Measurements from ENCODE around the gene ATG9A. TPM values are rescaled to one million over a fixed set of nuclear protein-coding genes. Genes with fewer than 3 reads are reported as not detected.
A peak's percentile ranks its signal among the peaks of the same experiment; 100 is the strongest.

Gene ATG9A
- total RNA-seq, 2 donors from 2014 or later = 38.8 to 78.8 TPM

GRCh38 chr2:219178377-219179175 lies 50.9 kb downstream of the ATG9A start:
- Histone ChIP-seq H3K27me3 (replicated peaks; ENCODE audit: insufficient read depth) (no peaks in the 10 kb centered on the region), H3K9me3 (no peaks in the 10 kb centered on the region), H3K27ac (peak overlapping the region; percentile 98 to 99), H3K36me3 (peaks cover 0 to 24% of the 10 kb centered on the region in 2 donors), H3K4me1 (replicated peaks) (peaks cover 11% of the 10 kb centered on the region), H3K4me3 (peak overlapping the region; percentile 73 to 82)
- peak; percentile 39 for DNase-seq (ENCODE audit: low spot score)
- intact Hi-C loops (cut with DNase I) = loop anchor here (5.0 to 10.0 kb wide), 3 partner anchors 39 to 336 kb away; partner anchors contain the start of genes ABCB6, ASIC4 and DNPEP
- TF ChIP-seq CTCF (IDR thresholded peaks at IDR 0.05) = no peak
- no peak for TF ChIP-seq POLR2A (IDR thresholded peaks at IDR 0.05)
- TF ChIP-seq POLR2AphosphoS5 (IDR thresholded peaks at IDR 0.05) = no peak
- 3% methylated on average over 45 of the region's 45 CpGs for WGBS

- Histone ChIP-seq H3K27ac (peak within 1 kb of the TSS; percentile 98 to 99), H3K9me3 (no peaks in the 10 kb centered on the region), H3K4me1 (replicated peaks) (peaks cover 11% of the 10 kb centered on the region), H3K36me3 (peaks cover 0 to 18% of the 10 kb centered on the region in 2 donors), H3K4me3 (peak within 1 kb of the TSS; percentile 73 to 82), H3K27me3 (replicated peaks; ENCODE audit: insufficient read depth) (no peaks in the 10 kb centered on the region)
- WGBS = under 1% methylated on average over 36 of the region's 67 CpGs
- intact Hi-C loops (cut with DNase I) = loop anchor here (5.0 to 10.0 kb wide), 3 partner anchors 40 to 337 kb away; partner anchors contain the start of genes ABCB6, ASIC4 and DNPEP
- peak; percentile 89 for TF ChIP-seq POLR2AphosphoS5 (IDR thresholded peaks at IDR 0.05)
- TF ChIP-seq POLR2A (IDR thresholded peaks at IDR 0.05) = peak; percentile 96
- peak; percentile 54 to 70 (median 66) for TF ChIP-seq CTCF (IDR thresholded peaks at IDR 0.05)
- DNase-seq (ENCODE audit: low spot score) = peak; percentile 93
These were observed 51.7 kb downstream of the ATG9A start, which contains the start of gene RETREG2 for GRCh38 chr2:219177552-219178376. Gene RETREG2, plus strand, starts transcription at chr2:219178275. Its CDS starts 78 bp downstream, at chr2:219178353.

- Histone ChIP-seq H3K4me1 (replicated peaks) (peaks cover 11% of the 10 kb centered on the region), H3K4me3 (peak within 1 kb of the TSS; percentile 73 to 82), H3K9me3 (no peaks in the 10 kb centered on the region), H3K27ac (peak within 1 kb of the TSS; percentile 98 to 99), H3K27me3 (replicated peaks; ENCODE audit: insufficient read depth) (no peaks in the 10 kb centered on the region), H3K36me3 (peaks cover 0 to 10% of the 10 kb centered on the region in 2 donors)
- peak; percentile 88 for DNase-seq (ENCODE audit: low spot score)
- WGBS = under 1% methylated on average over 66 of the region's 69 CpGs
- intact Hi-C loops (cut with DNase I) = loop anchor here (5.0 to 10.0 kb wide), 3 partner anchors 40 to 338 kb away; partner anchors contain the start of genes ABCB6, ASIC4 and DNPEP
- TF ChIP-seq CTCF (IDR thresholded peaks at IDR 0.05) = peak in 1 of 4 experiments; percentile 2
- TF ChIP-seq POLR2A (IDR thresholded peaks at IDR 0.05) = peak; percentile 95
- TF ChIP-seq POLR2AphosphoS5 (IDR thresholded peaks at IDR 0.05) = peak; percentile 88
These were observed 52.5 kb downstream of the ATG9A start, which contains the start of gene CNPPD1 for GRCh38 chr2:219176818-219177551. Gene CNPPD1, minus strand, starts transcription at chr2:219176925. Its CDS starts 97 bp downstream, at chr2:219176828.
